Heart left ventricle (tissue), 16 donors: ENCODE data around the gene S100G. TPM values are rescaled to one million over a fixed set of nuclear protein-coding genes. Genes with fewer than 3 reads are reported as not detected.

Experiments
- ATAC-seq, 4 donors: fragments of 200-7000 bp; cut with Tn5 transposase; one replicate each; pipeline ENCODE4 v1.9.1; 2020 to 2022; ENCODE audit warnings: moderate library complexity in 4 of 4, mild to moderate bottlenecking in 3 of 4, moderate number of reproducible peaks in 1 of 4
- DNase-seq, 5 donors: peaks; one replicate each; pipeline ENCODE4 v3.0.0-alpha.2; 2020
- H3K27ac ChIP-seq, 12 donors: fragments of 200-600 bp; sonication (generic) in 4 of 12; one replicate each; pipeline versions ENCODE4 v1.5.0 to v1.8.0; 2016 to 2022; ENCODE audit warnings: mild to moderate bottlenecking in 2 of 12
- H3K27me3 ChIP-seq, 9 donors: fragments of 200-600 bp; sonication (generic) in 2 of 9; one replicate each; pipeline versions ENCODE4 v1.5.1 to v1.8.0; 2016 to 2022; ENCODE audit warnings: mild to moderate bottlenecking in 3 of 9
- H3K36me3 ChIP-seq, 9 donors: fragments of 200-600 bp; sonication (generic) in 2 of 9; one replicate each; pipeline versions ENCODE4 v1.5.0 to v1.8.0; 2018 to 2022; ENCODE audit warnings: mild to moderate bottlenecking in 2 of 9
- H3K4me1 ChIP-seq, 12 donors: fragments of 200-600 bp; sonication (generic) in 4 of 12; one replicate each; pipeline versions ENCODE4 v1.5.0 to v1.8.0; 2016 to 2022; ENCODE audit warnings: mild to moderate bottlenecking in 3 of 12
- H3K4me3 ChIP-seq, 12 donors: fragments of 200-600 bp; sonication (generic) in 4 of 12; one replicate each; pipeline versions ENCODE4 v1.5.0 to v1.8.0; 2017 to 2022; ENCODE audit warnings: mild to moderate bottlenecking in 9 of 12, moderate library complexity in 4 of 12
- H3K9me3 ChIP-seq, 12 donors: fragments of 200-600 bp; sonication (generic) in 4 of 12; one replicate each; pipeline versions ENCODE4 v1.5.0 to v1.8.0; 2016 to 2022; ENCODE audit warnings: mild to moderate bottlenecking in 1 of 12
- POLR2A ChIP-seq, 2 donors: fragments of 450-650 bp; IDR thresholded peaks; one replicate each; pipeline ENCODE4 v1.6.1; 2017; ENCODE audit warnings: antibody characterized with exemption in 2 of 2, mild to moderate bottlenecking in 2 of 2, moderate library complexity in 2 of 2
- WGBS, 4 donors: extraction: QIAGEN DNeasy Blood & Tissue Kit in 2 of 4; methylation state at CpG; one replicate each; pipeline versions ENCODE4 v1.1.5 to v1.1.7; 2013 to 2018; 5-methylcytosine and 5-hydroxymethylcytosine counted together
- intact Hi-C, 10 donors: fragments of 100-400 bp; cut with DNase I; formaldehyde crosslinking; loops; one replicate each; pipeline versions ENCODE4 v1.11.1 to v1.14.2; 2022
- polyA plus RNA-seq, 2 donors: library from polyadenylated mRNA; stranded (reverse); fragments of 200-250 nt; gene quantifications; one replicate each; pipeline ENCODE4 v1.2.3, GENCODE V29; 2013
- total RNA-seq, 9 donors: library from RNA; depleted of rRNA in 2 of 9; stranded (reverse); fragments of >200 nt in 2 of 9; fragmentation: NEBNext Ultra II Directional in 3 of 9; extraction: Animal tissue kit (Norgen Biotek cat#: 25700) in 3 of 9; gene quantifications; one replicate each; pipeline versions ENCODE4 v1.1.0 to v1.2.4, GENCODE V29; 2016 to 2023
- TF ChIP-seq, protein P1 (sequence below), 12 donors: fragments of 200-600 bp; sonication (generic) in 4 of 12; IDR thresholded peaks; one replicate each; pipeline versions ENCODE4 v1.5.0 to v1.8.0; 2018 to 2022; ENCODE audit warnings: antibody characterized with exemption in 12 of 12, mild to moderate bottlenecking in 5 of 12
- donor health status: ischemic (EF 13 %, LVEDD 7.1; RV severe dilation, severe dysfunction).
- donor health status: healthy with polysubstance abuse.
- donor health status: DM: no; HTN: yes; CAD: no.
- donor health status: DM: no; HTN: no; CAD: no.
- donor health status: ischemic (EF 25% LVEDD 6.9; RV normal size, moderate dysfunction).
- donor health status: ischemic (EF 25% LVEDD 5.7; RV mildly dilated, moderate dysfunction).
- donor health status: healthy.
- donor health status: DM: yes; HTN: yes; CAD: no.
- donor health status: ischemic (EF 35%, LVEDD 5.7; RV mildly dilated, moderate dysfunction).
- donor health status: nonischemic (EF 11% LVEDD 7.7; RV severe dilation, severe dysfunction).
- donor health status: DM: yes; HTN: yes; CAD: no.
- donor health status: PGD.
- donor health status: ischemic (EF 29% LVEDD 5.4; RV normal size, mild dysfunction).
- donor health status: nonischemic (EF 23%, LVEDD 6.1; RV moderate dilation, normal function).

S100G gene
- total and polyA plus RNA-seq, 11 donors = not detected

DNA sequence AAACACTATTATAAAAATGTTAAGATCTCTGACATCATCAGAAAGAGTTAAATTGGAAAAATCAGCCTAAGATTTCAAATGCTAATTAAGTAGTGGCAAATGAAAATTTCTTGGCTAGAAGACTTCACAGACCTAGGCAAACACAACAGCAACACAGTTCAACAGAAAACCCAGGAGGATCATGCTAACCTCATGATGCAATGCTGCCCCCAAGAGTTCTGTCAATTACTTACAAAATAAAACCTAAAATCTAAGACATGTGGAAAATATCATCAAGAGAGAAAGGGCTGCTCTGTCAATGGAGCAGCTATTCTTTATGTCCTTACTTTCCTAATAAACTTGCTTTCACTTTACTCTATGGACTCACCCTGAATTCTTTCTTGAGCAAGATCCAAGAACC is 21.0 kb downstream of the S100G start:
- H3K36me3 ChIP-seq = peaks cover 0 to 33% (median 3%) of the 10 kb centered on the region in 9 donors
- ATAC-seq (no peak), DNase-seq (no peak)
- H3K27ac ChIP-seq = no peak overlapping the region
- TF ChIP-seq, protein P1, sequence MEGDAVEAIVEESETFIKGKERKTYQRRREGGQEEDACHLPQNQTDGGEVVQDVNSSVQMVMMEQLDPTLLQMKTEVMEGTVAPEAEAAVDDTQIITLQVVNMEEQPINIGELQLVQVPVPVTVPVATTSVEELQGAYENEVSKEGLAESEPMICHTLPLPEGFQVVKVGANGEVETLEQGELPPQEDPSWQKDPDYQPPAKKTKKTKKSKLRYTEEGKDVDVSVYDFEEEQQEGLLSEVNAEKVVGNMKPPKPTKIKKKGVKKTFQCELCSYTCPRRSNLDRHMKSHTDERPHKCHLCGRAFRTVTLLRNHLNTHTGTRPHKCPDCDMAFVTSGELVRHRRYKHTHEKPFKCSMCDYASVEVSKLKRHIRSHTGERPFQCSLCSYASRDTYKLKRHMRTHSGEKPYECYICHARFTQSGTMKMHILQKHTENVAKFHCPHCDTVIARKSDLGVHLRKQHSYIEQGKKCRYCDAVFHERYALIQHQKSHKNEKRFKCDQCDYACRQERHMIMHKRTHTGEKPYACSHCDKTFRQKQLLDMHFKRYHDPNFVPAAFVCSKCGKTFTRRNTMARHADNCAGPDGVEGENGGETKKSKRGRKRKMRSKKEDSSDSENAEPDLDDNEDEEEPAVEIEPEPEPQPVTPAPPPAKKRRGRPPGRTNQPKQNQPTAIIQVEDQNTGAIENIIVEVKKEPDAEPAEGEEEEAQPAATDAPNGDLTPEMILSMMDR (IDR thresholded peaks at IDR 0.05) = peak in 10 of 12 donors; percentile 16 to 47 (median 34)
- no peak for TF ChIP-seq POLR2A (IDR thresholded peaks at IDR 0.05)
- H3K9me3 ChIP-seq = no peaks in the 10 kb centered on the region
- H3K4me3 ChIP-seq = no peak overlapping the region
- H3K4me1 ChIP-seq = no peaks in the 10 kb centered on the region
- peaks cover 0 to 9% (median 0%) of the 10 kb centered on the region in 9 donors for H3K27me3 ChIP-seq
- intact Hi-C loops = loop anchor here in 4 of 10 donors (5.0 to 10.0 kb wide), 3 partner anchors 234 to 546 kb away; partner anchors contain the start of gene GRPR (in 2 of the 4)

DNA sequence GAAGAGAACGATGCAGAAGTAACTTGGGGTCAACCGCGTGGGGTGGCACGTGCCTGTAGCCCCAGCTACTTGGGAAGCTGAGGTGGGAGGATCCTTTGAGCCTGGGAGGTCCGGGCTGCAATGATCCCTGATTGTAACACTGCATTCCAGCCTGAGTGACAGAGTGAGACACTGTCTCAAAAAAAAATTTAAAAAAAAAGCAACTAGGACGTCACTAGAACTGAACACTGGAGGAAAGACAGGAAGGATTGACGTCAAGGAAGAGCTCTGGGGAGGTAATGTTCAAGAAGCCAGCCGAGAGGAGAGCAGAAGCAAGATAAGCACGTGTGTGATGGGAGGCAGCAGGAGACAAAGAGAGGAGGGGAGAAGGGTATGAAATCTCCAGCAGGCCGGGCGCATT is 28.7 kb downstream of the S100G start:
- Histone ChIP-seq H3K27ac (no peak overlapping the region), H3K27me3 (peaks cover 0 to 6% (median 0%) of the 10 kb centered on the region in 9 donors), H3K4me1 (no peaks in the 10 kb centered on the region), H3K4me3 (no peak overlapping the region), H3K9me3 (no peaks in the 10 kb centered on the region), H3K36me3 (peaks cover 0 to 71% (median 23%) of the 10 kb centered on the region in 9 donors)
- DNase-seq (no peak), ATAC-seq (peak in 1 of 4 donors; percentile 24)
- TF ChIP-seq, protein P1 (IDR thresholded peaks at IDR 0.05) = no peak
- no peak for TF ChIP-seq POLR2A (IDR thresholded peaks at IDR 0.05)
- 56 to 58% (median 56%) methylated on average over 11 of the region's 11 CpGs for WGBS, 4 donors
- intact Hi-C loops = loop anchor here in 3 of 10 donors (10.0 kb wide), 2 partner anchors 244 to 554 kb away; partner anchors contain the start of gene GRPR (in 2 of the 3)

DNA sequence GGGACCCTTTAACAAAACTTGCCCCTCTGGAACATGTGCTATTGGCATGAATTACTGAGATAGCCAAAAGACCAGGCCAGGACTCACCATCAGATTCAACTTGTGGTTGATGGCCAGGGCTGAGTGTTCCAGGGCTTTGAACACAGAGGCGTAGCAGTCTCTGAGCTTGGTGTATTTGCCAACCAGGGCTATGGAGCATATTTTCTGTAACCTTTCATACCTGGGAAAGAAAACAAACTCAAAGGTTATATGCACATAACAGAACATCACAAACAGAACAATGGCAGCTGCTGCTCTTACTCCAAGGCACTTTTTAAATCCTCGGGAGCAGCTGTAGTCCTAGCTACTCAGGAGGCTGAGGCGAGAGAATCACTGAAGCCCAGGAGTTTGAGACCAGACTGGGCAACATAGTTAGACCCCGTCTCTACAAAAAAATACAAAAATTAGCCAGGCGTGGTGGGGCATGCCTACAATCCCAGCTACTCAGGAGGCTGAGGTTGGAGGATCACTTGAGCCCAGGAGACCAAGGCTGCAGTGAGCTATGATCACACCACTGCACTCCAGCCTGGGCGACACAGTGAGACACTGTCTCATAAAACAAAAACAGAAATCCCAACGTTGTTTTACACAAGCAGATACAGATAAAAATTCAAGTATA is 33.2 kb downstream of the S100G start:
- no peak overlapping the region for H3K4me3 ChIP-seq
- peaks cover 0 to 66% (median 32%) of the 10 kb centered on the region in 9 donors for H3K36me3 ChIP-seq
- no peaks in the 10 kb centered on the region for H3K9me3 ChIP-seq
- intact Hi-C loops = no loop called here
- ATAC-seq (no peak), DNase-seq (no peak)
- no peaks in the 10 kb centered on the region for H3K4me1 ChIP-seq
- no peaks in the 10 kb centered on the region for H3K27me3 ChIP-seq
- no peak for TF ChIP-seq POLR2A (IDR thresholded peaks at IDR 0.05)
- TF ChIP-seq, protein P1 (IDR thresholded peaks at IDR 0.05) = no peak
- H3K27ac ChIP-seq = no peak overlapping the region
- 87 to 95% (median 91%) methylated on average over 7 of the region's 7 CpGs for WGBS, 4 donors

DNA sequence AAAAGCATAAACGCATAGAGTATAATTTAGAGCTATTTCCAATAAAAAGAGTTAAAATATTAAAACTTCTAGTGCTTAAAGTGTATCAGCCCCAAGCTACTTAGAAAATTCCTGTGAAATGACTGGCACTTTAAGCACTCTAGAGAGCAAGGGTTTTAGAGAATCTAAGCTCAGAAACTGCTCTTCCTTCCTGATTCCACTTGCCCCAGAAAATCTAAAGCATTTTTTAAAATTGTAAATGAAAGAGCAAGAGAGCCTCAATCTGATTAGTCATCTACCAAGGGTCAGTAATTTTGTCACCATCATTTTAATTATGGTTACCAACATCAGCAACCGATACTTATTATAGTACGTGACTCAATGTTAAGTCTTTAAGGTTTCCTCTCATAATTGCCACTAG is 37.6 kb downstream of the S100G start:
- no peak for TF ChIP-seq POLR2A (IDR thresholded peaks at IDR 0.05)
- TF ChIP-seq, protein P1 (IDR thresholded peaks at IDR 0.05) = no peak
- peaks cover 0 to 62% (median 28%) of the 10 kb centered on the region in 9 donors for H3K36me3 ChIP-seq
- no peak overlapping the region for H3K27ac ChIP-seq
- ATAC-seq (no peak), DNase-seq (no peak)
- H3K9me3 ChIP-seq = no peaks in the 10 kb centered on the region
- 88 to 94% (median 92%) methylated on average over 3 of the region's 3 CpGs for WGBS, 4 donors
- H3K4me1 ChIP-seq = no peaks in the 10 kb centered on the region
- H3K27me3 ChIP-seq = peaks cover 0 to 2% (median 0%) of the 10 kb centered on the region in 9 donors
- H3K4me3 ChIP-seq = no peak overlapping the region
- intact Hi-C loops = no loop called here
